Measurements from ENCODE around the gene CNTNAP3B.
"Not testable (repeated sequence)": the region's sequence is repeated elsewhere in the genome, so short reads cannot be mapped to it uniquely, and the experiment has no call there.

The CNTNAP3B gene

GRCh38 chr9:42129073-42129729, at the start of gene CNTNAP3B:
TSS of gene CNTNAP3B (minus strand) at chr9:42129426. CDS start at chr9:42129094, 332 bp downstream.
- not testable (repeated sequence) for DNase-seq (ENCODE audit: low spot score)

DNA sequence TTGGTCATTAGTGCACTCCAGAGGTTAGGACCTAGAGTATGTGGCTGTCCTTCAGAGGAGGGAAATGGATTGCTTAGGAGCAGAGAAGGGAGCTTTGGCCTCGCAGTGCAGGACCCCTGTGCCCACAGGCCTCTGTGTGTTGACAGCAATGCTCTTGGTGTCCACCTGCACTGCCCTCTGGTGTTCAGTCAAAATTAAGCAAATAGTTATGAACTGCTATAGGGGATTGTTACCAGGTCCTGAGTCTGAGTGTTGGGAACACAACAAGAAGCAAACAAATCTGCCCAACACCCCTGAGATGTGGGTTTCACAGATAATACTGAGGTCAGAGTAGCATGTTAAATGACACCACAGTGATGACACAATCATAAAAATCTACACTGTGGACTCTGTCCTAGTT, 31.1 kb upstream of the CNTNAP3B start:
- not testable (repeated sequence) for DNase-seq (ENCODE audit: low spot score)

GRCh38 chr9:42127056-42127841, 2.0 kb downstream of the CNTNAP3B start:
- not testable (repeated sequence) for DNase-seq (ENCODE audit: low spot score)

DNA sequence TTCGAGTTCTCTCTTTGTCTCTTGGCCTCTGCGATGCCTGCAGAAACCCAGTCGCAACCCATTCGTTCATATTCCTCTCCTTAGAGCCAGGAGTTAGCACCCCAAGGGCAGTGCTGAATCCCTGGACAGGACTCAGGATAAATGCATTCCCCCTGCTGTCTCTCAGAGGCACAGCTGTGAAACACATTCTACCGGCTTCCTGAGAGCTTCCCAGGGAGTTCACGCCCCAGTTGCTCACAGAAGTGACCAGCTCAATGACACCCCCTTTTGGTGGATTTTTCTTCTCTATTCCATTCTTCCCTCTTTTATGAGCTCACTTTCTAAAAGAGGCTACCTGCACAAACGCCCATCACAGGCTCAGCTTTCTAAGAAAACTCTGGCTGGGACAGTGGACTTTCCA, 8.2 kb downstream of the CNTNAP3B start:
- DNase-seq (ENCODE audit: low spot score) = not testable (repeated sequence)

GRCh38 chr9:42095929-42096328, 33.3 kb downstream of the CNTNAP3B start:
- DNase-seq (ENCODE audit: low spot score) = not testable (repeated sequence)

- DNase-seq (ENCODE audit: low spot score) = not testable (repeated sequence)
Observed at GRCh38 chr9:42084559-42084952, 44.7 kb downstream of the CNTNAP3B start.

DNA sequence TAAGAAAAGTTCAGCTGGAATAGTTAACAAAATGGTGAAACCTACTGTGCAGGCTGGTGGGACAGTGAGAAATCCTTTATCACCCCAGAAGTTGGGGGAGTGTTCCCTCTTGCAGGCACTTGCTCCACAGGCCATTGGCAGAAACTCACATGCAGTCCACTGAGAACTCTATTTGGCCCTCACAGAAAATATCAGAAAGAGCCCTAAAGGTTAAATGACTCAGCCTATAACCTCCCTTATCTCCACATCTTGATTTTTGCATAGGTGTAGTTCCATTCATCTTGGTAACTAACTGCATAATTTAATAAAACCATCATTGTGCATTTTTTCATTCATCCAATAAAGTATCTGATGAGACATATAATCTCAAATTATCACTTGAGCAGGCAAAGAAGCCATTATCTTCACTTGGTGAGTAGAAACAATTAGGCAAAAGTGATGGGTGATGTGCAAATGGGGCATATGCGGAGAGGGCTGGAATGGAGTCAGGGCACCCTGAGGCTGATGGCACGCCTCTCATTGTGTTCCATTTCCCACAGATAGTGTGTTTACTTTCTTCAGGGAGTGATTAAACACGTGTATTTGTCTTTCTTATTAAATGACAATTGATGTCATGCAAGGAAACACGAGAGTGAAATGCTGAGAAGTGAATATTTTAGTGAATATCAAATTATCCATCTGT, 45.2 kb downstream of the CNTNAP3B start:
- DNase-seq (ENCODE audit: low spot score) = not testable (repeated sequence)

DNA sequence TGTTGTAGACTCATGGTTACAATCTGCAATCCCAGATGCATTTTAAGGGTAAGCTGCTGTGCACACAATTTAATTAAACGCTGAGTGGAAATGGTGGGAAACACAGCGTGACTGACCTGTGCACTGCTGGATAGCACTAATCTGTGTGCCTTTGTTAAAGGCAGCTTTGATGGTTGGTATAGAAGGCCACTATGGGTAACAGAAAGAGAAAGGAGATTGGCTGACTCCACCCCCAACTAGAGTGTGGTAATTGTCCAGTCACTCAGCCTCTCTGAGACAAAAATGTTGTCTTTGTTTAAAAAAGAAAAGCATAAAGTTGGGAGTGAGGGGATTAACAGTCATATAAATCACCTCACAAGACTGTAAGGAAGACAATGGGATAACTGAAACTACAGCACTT, 48.9 kb downstream of the CNTNAP3B start:
- DNase-seq (ENCODE audit: low spot score) = not testable (repeated sequence)

DNA sequence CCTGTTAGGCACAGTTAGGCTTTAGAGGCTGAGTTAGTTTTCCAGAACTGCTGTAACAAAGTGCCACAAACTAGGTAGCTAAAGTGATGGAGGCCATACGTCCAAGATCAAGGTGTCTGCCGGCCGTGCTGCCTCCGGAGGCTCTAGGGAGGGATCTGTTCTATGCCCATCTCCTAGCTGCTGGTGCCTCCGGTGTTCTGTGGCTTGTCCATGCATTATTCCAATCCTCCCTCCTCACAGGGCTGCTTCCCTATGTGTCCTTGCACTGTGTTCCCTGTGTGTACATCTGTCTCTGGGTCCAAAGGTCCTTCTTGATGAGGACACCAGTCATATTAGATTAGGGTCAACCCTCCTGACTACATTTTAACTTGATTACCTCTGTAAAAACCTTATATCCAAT, 54.4 kb downstream of the CNTNAP3B start:
- not testable (repeated sequence) for DNase-seq (ENCODE audit: low spot score)

GRCh38 chr9:42071026-42071425, 58.2 kb downstream of the CNTNAP3B start:
- not testable (repeated sequence) for DNase-seq (ENCODE audit: low spot score)

DNA sequence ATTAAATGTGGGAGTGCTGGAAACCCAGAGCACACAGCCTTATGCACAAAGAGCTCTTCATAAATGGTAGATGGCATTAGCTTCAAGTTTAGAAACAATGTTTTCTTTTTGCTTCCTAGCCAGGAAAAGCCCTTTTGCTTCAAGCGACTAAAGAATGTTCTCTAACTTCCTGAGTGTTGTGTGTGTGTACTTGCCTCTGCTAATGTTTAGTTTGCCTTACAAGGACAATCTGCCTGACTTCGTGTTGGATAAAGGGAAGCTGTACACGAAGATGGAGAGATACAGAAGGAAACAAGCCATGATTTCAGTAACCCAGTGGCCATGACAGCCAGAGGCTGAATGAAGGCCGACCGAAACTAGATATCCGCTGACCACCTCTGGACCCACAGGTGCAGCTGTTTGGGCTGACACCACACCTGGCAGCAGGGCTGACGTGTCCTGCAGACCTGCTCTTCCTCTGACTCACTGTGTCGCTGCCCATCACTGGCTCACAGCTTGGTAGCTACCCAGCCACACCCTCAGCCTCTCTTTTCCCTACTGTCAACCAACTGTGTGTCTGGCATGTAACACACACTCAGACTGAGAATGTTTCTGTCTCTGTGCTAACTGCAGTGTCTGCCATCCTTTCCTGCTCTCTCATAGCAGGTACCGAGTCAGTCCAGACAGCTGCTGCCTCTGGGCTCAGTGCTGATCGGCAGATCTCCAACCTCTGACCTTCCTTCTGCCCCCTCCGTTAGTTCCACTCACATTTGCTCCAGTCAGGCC, 59.0 kb downstream of the CNTNAP3B start:
- DNase-seq (ENCODE audit: low spot score) = not testable (repeated sequence)

DNA sequence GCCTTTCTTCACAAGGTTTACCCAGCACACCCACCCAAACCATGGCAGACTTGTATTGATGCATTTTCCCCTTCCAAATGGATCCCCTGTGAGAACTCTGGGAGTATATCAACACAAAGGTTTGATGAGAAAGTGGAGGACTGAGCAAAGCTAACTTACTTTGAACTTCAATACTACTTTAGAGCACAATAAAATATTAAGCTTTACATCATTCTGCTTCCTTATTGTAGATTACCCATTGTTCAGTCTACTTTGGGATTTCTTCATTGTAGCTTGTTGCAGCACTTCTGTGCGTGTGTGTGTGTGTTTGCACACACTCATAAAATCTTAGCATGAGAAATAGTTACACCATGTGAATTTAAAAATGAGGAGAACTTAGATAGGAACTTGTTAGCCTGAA, 75.4 kb downstream of the CNTNAP3B start:
- not testable (repeated sequence) for DNase-seq (ENCODE audit: low spot score)

DNA sequence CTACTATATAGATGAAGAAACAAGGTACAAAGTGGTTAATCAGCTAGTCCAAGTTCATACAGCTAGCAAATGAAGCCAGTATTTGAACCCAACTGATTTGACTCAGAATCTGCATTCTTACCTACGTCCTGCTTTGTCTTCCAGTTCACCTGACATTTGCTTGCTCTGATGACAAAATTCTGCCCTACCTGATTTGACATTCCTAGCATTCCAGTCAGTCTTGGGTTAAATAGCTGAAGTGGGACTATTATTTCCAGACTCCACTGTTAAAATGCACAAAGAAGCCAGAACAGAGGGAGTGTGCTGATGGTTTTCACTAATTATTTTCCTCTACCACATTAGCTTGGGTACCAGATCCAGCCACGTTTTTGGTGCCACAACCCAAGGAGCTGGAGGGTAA, 78.5 kb downstream of the CNTNAP3B start:
- not testable (repeated sequence) for DNase-seq (ENCODE audit: low spot score)

- not testable (repeated sequence) for DNase-seq (ENCODE audit: low spot score)
Observed at GRCh38 chr9:42044422-42045010, 84.7 kb downstream of the CNTNAP3B start.

DNA sequence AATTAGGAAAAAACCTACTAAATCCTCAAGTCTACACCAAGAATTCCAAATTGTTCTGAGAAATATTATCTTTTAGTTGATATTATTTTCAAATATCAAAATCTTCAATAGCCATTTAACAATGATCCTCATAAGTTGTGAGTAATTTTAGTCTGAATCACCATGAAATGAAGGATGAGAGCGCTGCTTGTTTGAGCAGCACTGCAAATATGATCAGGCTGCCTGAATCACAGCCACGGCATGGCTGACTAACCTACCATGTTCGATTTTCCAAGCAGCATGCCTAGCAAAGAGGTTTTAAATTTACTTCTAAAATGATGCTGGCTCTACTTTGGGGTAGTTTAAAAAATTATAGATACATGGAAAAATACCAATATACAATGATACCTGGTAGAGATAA, 95.7 kb downstream of the CNTNAP3B start:
- DNase-seq (ENCODE audit: low spot score) = not testable (repeated sequence)

DNA sequence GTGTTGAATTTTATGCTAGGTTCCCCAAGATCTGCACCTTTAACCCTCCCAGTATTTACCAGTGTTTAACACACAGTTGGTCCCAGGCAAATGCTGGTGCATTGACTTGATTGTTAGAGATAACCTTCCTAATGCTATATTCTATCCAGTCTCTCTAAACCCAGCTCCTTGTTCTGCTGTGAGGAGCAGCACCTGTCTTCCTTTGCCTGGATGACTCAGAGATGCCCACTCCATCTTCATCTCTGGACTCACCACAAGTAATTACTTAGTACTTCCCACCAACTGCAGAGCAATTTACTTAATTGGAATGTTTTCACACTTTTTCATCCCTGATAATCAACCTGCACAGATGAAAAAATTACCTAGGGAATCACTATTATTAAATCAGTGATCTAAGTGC, 108.6 kb downstream of the CNTNAP3B start:
- not testable (repeated sequence) for DNase-seq (ENCODE audit: low spot score)

GRCh38 chr9:42018220-42018922, 110.9 kb downstream of the CNTNAP3B start:
- not testable (repeated sequence) for DNase-seq (ENCODE audit: low spot score)

- DNase-seq (ENCODE audit: low spot score) = not testable (repeated sequence)
Observed at GRCh38 chr9:42014317-42014716, 114.9 kb downstream of the CNTNAP3B start.

- not testable (repeated sequence) for DNase-seq (ENCODE audit: low spot score)
Observed at GRCh38 chr9:41991607-41992006, 137.6 kb downstream of the CNTNAP3B start.

- DNase-seq (ENCODE audit: low spot score) = not testable (repeated sequence)
Observed at GRCh38 chr9:41980271-41980670, 149.0 kb downstream of the CNTNAP3B start.

All from hematopoietic multipotent progenitor cell treated with erythropoietin and hydrocortisone succinate and interleukin-3 and kit ligand, for 17 days (in vitro differentiated cells).